ENCODE measurements around the gene NAT16.

GRCh38 chr7:101218236-101219125 is 38.4 kb upstream of the NAT16 start:
- TF ChIP-seq POLR2A (IDR thresholded peaks at IDR 0.05) (no peak), CTCF (IDR thresholded peaks at IDR 0.05) (no peak)
